HFFc6 (cell line): ENCODE data around the gene SLC35F6. TPM values are rescaled to one million over a fixed set of nuclear protein-coding genes. Genes with fewer than 3 reads are reported as not detected.
"Not testable (repeated sequence)": the region's sequence is repeated elsewhere in the genome, so short reads cannot be mapped to it uniquely, and the experiment has no call there.

Experiments used
- DNase-seq: peaks from one replicate; pipeline ENCODE4 v3.0.0-alpha.2; 2018
- H3K27ac Mint-ChIP-seq: 2 replicates; pipeline ENCODE4 v1.8.0; 2020; ENCODE audit warnings: mild to moderate bottlenecking, mixed read lengths
- H3K27me3 Mint-ChIP-seq: 2 replicates; pipeline ENCODE4 v1.8.0; 2021; ENCODE audit warnings: mild to moderate bottlenecking, moderate library complexity, mixed read lengths; ENCODE audit not compliant: insufficient read depth
- H3K36me3 Mint-ChIP-seq: 2 replicates; pipeline ENCODE4 v1.8.0; 2021; ENCODE audit warnings: low read depth, mixed read lengths
- H3K4me1 Mint-ChIP-seq: 2 replicates; pipeline ENCODE4 v1.8.0; 2020; ENCODE audit warnings: low read depth, mixed read lengths
- H3K4me3 Mint-ChIP-seq: 2 replicates; pipeline ENCODE4 v1.8.0; 2020; ENCODE audit warnings: mild to moderate bottlenecking, moderate library complexity, mixed read lengths
- H3K9me3 Mint-ChIP-seq: 2 replicates; pipeline ENCODE4 v1.8.0; 2020; ENCODE audit warnings: mild to moderate bottlenecking, mixed read lengths
- total RNA-seq, 6 experiments: library from RNA; stranded (reverse); fragmentation: NEBNext Ultra II Directional; extraction: Animal tissue kit (Norgen Biotek cat#: 25700); gene quantifications; 2 replicates in 1 of 6; 3 replicates in 5 of 6; pipeline ENCODE4 v1.2.3, GENCODE V29; 2021
- TF ChIP-seq, protein P1 (sequence below): fragments of 200-600 bp; sonication (generic); IDR thresholded peaks from 2 replicates; pipeline ENCODE4 v1.5.0; 2021; ENCODE audit warnings: antibody characterized with exemption, mild to moderate bottlenecking

Gene SLC35F6
- total RNA-seq, 6 experiments from 2014 or later: 34.1 to 44.5 (median 38.7) TPM

DNA sequence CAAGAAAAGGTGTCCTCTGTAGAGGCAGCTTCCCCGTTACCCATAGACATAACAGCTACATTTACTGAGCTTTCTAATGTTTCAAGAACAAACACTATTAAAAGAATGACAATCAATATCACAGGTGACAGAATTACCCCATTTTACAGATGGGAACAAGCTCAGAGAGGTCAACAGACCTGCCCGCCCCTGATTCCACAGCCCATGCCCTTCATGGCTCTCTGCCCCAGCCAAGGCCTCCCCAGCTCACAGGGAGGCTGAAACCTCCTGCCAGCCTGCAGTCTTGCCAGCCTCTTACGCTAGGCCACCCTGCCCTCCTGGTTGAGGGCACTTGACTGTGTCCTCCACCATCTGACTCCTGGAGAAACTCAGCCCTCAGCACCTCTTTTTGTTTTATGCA is 19.1 kb upstream of the SLC35F6 start:
- TF ChIP-seq, protein P1, sequence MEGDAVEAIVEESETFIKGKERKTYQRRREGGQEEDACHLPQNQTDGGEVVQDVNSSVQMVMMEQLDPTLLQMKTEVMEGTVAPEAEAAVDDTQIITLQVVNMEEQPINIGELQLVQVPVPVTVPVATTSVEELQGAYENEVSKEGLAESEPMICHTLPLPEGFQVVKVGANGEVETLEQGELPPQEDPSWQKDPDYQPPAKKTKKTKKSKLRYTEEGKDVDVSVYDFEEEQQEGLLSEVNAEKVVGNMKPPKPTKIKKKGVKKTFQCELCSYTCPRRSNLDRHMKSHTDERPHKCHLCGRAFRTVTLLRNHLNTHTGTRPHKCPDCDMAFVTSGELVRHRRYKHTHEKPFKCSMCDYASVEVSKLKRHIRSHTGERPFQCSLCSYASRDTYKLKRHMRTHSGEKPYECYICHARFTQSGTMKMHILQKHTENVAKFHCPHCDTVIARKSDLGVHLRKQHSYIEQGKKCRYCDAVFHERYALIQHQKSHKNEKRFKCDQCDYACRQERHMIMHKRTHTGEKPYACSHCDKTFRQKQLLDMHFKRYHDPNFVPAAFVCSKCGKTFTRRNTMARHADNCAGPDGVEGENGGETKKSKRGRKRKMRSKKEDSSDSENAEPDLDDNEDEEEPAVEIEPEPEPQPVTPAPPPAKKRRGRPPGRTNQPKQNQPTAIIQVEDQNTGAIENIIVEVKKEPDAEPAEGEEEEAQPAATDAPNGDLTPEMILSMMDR: no peak
- peaks cover 15% of the 10 kb centered on the region for H3K4me1 Mint-ChIP-seq
- no peaks in the 10 kb centered on the region for H3K9me3 Mint-ChIP-seq
- H3K36me3 Mint-ChIP-seq: no peaks in the 10 kb centered on the region
- no peak overlapping the region for H3K4me3 Mint-ChIP-seq
- DNase-seq: no peak
- peaks cover 9% of the 10 kb centered on the region for H3K27me3 Mint-ChIP-seq
- H3K27ac Mint-ChIP-seq: no peak overlapping the region

DNA sequence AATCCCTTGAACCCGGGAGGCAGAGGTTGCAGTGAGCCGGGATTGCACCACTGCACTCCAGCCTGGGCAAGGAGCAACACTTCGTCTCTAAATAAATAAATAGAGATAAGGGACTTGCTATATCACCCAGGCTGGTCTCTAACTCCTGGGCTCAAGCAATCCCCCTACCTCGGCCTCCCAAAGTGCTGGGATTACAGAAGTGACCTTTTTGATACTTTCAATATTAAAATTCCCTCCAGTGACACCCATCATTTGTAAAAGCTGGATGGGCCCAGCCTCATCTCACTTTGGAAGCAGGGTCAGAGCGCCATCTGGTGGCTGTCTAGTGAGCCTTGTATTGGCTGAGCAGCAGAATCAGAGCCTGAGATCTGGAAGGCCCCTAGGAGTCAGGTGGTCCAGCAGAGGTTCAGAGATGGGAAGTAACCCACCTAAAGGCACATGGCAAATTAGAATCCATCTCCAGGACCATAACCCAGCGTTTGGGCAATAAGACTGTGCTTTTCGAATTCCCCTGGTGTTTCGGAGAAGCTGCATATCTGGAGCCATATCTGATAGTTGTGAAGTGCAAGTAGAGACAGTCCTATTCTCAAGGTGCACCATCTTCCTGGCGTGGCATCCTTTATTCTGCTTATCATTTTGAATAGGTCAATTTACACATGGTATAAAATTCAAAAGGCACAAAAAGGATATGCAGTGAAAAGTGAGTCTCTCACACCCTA is 18.3 kb upstream of the SLC35F6 start:
- no peaks in the 10 kb centered on the region for H3K36me3 Mint-ChIP-seq
- no peak overlapping the region for H3K27ac Mint-ChIP-seq
- no peak overlapping the region for H3K4me3 Mint-ChIP-seq
- TF ChIP-seq, protein P1: peak; percentile 96
- DNase-seq: peak; percentile 67
- H3K27me3 Mint-ChIP-seq: peaks cover 9% of the 10 kb centered on the region
- H3K9me3 Mint-ChIP-seq: no peaks in the 10 kb centered on the region
- peaks cover 23% of the 10 kb centered on the region for H3K4me1 Mint-ChIP-seq

DNA sequence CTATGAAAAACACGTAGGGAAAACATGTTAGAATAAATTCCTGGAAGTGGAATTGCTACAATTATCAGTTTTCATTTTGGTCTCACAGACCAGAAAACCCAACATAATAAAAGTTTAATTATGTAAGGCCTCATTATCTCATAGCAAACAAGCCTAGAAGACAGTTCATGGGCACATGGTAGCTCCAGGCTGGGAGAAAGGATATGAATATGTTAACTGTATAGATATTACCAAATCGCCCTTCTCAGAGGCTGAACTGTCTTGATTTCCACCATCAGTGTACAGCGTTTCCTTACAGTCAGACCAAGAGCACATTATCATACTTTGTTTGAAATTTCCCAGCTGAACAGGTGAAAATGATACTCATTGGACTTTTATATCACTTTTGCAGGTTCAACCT is 17.1 kb upstream of the SLC35F6 start:
- TF ChIP-seq, protein P1: no peak
- no peak overlapping the region for H3K4me3 Mint-ChIP-seq
- peaks cover 9% of the 10 kb centered on the region for H3K27me3 Mint-ChIP-seq
- H3K9me3 Mint-ChIP-seq: no peaks in the 10 kb centered on the region
- H3K4me1 Mint-ChIP-seq: peaks cover 21% of the 10 kb centered on the region
- no peak overlapping the region for H3K27ac Mint-ChIP-seq
- peaks cover 5% of the 10 kb centered on the region; the same call in 1 of the 2 replicates for H3K36me3 Mint-ChIP-seq
- DNase-seq: no peak

DNA sequence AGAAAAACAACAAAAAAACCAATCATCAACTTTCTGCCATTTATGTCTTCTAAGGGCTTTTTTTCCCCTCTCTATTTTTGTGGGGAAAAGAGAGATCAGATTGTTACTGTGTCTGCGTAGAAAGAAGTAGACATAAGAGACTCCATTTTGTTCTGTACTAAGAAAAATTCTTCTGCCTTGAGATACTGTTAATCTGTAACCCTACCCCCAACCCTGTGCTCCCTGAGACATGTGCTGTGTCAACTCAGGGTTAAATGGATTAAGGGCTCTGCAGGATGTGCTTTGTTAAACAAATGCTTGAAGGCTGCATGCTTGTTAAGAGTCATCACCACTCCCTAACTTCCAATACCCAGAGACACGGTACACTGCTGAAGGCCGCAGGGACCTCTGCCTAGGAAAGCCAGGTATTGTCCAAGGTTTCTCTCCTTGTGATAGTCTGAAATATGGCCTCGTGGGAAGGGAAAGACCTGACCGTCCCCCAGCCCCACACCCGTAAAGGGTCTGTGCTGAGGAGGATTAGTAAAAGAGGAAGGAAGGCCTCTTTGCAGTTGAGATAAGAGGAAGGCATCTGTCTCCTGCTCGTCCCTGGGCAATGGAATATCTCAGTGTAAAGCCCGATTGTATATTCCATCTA is 14.2 kb upstream of the SLC35F6 start:
- H3K27me3 Mint-ChIP-seq, H3K9me3 Mint-ChIP-seq, H3K4me3 Mint-ChIP-seq, H3K36me3 Mint-ChIP-seq: not testable (repeated sequence)
- Mint-ChIP-seq H3K27ac (peak overlapping the region; percentile 60; the same call in 1 of the 2 replicates), H3K4me1 (peaks cover 21% of the 10 kb centered on the region)
- peak; percentile 25 for DNase-seq

DNA sequence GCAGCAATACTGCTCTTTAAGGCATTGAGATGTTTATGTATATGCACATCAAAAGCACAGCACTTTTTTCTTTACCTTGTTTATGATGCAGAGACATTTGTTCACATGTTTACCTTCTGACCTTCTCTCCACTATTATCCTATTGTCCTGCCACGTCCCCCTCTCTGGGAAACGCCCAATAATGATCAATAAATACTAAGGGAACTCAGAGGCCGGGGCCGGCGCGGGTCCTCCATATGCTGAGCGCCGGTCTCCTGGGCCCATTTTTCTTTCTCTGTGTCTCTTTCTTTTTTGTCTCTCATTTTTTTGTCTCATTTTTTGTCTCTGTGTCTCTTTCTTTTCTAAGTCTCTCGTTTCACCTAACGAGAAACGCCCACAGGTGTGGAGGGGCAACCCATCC is 13.6 kb upstream of the SLC35F6 start:
- H3K4me3 Mint-ChIP-seq, DNase-seq, H3K36me3 Mint-ChIP-seq, H3K9me3 Mint-ChIP-seq: not testable (repeated sequence)
- Mint-ChIP-seq H3K27ac (0 out of 2 replicates have a peak overlapping the region, but pooled peaks have one; percentile 60), H3K27me3 (peaks cover 14% of the 10 kb centered on the region), H3K4me1 (peaks cover 21% of the 10 kb centered on the region)

DNA sequence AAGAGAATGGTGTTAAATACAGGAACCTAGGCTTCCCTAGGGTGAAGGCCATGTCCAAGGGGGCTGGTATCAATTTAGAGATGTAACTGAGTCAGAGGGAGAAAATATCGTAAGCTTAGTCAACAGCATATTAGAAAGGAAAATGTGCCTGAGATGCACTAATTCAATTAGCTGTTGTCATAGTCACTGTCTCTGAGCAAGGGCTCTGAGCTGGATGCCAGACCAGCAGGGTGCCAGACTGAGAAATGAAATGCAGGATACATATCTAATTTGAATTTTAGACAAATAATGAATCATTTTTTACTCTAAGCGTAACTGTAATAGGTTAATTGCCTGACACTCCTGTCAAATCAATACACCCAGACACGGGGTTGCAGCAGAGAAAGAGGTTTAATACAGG is 11.4 kb upstream of the SLC35F6 start:
- TF ChIP-seq, protein P1: no peak
- peaks cover 5% of the 10 kb centered on the region; the same call in 1 of the 2 replicates for H3K36me3 Mint-ChIP-seq
- peaks cover 26% of the 10 kb centered on the region for H3K4me1 Mint-ChIP-seq
- no peak overlapping the region for H3K4me3 Mint-ChIP-seq
- peaks cover 11% of the 10 kb centered on the region for H3K27me3 Mint-ChIP-seq
- no peaks in the 10 kb centered on the region for H3K9me3 Mint-ChIP-seq
- no peak for DNase-seq
- no peak overlapping the region for H3K27ac Mint-ChIP-seq
